GM23248 (cell line): ENCODE measurements around the gene ADAM8.

Experiments used
- EZH2 ChIP-seq: fragments of 200-600 bp; sonication (generic); IDR thresholded peaks from 2 replicates; pipeline ENCODE4 v1.6.1; 2018; ENCODE audit warnings: antibody characterized with exemption, mild to moderate bottlenecking; ENCODE audit not compliant: insufficient read depth, poor library complexity, severe bottlenecking
- EZH2phosphoT487 ChIP-seq: fragments of 200-600 bp; sonication (generic); IDR thresholded peaks from 2 replicates; pipeline ENCODE4 v1.6.1; 2018; ENCODE audit warnings: antibody characterized with exemption, moderate library complexity, mild to moderate bottlenecking, low read depth; ENCODE audit not compliant: insufficient read depth

- TF ChIP-seq EZH2phosphoT487 (no peak), EZH2 (no peak)
Measured at GRCh38 chr10:133282846-133283390, 6.2 kb upstream of the ADAM8 start.
